NB4 (cell line): ENCODE measurements around the gene RARB.

Experiments
- DNase-seq: peaks from one replicate; pipeline ENCODE4 v3.0.0; 2010; ENCODE audit warnings: low read depth
- H3K4me3 ChIP-seq: one replicate; pipeline ENCODE4 v1.5.1; 2011; ENCODE audit warnings: mild to moderate bottlenecking, low read depth, low read length, moderate library complexity
- CTCF ChIP-seq: IDR thresholded peaks from one replicate; pipeline ENCODE4 v1.5.1; 2012; ENCODE audit warnings: low read depth, low read length
- MAX ChIP-seq: IDR thresholded peaks from 2 replicates; pipeline ENCODE4 v1.6.1; 2011; ENCODE audit warnings: low read depth, low read length
- MYC ChIP-seq: IDR thresholded peaks from 2 replicates; pipeline ENCODE4 v1.6.1; 2011; ENCODE audit warnings: low read depth, low read length
- POLR2A ChIP-seq: IDR thresholded peaks from 2 replicates; pipeline ENCODE4 v1.6.1; 2011; ENCODE audit warnings: mild to moderate bottlenecking; ENCODE audit not compliant: insufficient read length; ENCODE audit errors: extremely low read depth

Gene RARB

GRCh38 chr3:25386686-25387255 lies 41.3 kb upstream of the RARB start:
- H3K4me3 ChIP-seq: no peak overlapping the region
- no peak for TF ChIP-seq MAX
- no peak for DNase-seq

- no peak for DNase-seq
- no peak overlapping the region for H3K4me3 ChIP-seq
- TF ChIP-seq POLR2A: no peak
- no peak for TF ChIP-seq MYC
- no peak for TF ChIP-seq MAX
- no peak for TF ChIP-seq CTCF
Measured at GRCh38 chr3:25390605-25391004, 37.5 kb upstream of the RARB start.

GRCh38 chr3:25396251-25396650 lies 31.8 kb upstream of the RARB start:
- TF ChIP-seq CTCF (no peak), MYC (no peak), MAX (no peak), POLR2A (no peak)
- DNase-seq: no peak
- no peak overlapping the region for H3K4me3 ChIP-seq

- no peak overlapping the region for H3K4me3 ChIP-seq
- DNase-seq: peak; percentile 14
- no peak for TF ChIP-seq CTCF
- TF ChIP-seq MYC: no peak
- no peak for TF ChIP-seq MAX
- no peak for TF ChIP-seq POLR2A
Measured at GRCh38 chr3:25396686-25397085, 31.4 kb upstream of the RARB start.

GRCh38 chr3:25397150-25397549 lies 30.9 kb upstream of the RARB start:
- H3K4me3 ChIP-seq: no peak overlapping the region
- TF ChIP-seq MYC: no peak
- TF ChIP-seq MAX: no peak
- TF ChIP-seq CTCF: no peak
- TF ChIP-seq POLR2A: no peak
- peak; percentile 3 for DNase-seq

- H3K4me3 ChIP-seq: no peak overlapping the region
- TF ChIP-seq POLR2A (no peak), MAX (no peak), CTCF (no peak), MYC (no peak)
- DNase-seq: no peak
Measured at GRCh38 chr3:25400587-25400986, 27.5 kb upstream of the RARB start.
